ENCODE data around the gene EPS8L1. TPM values are rescaled to one million over a fixed set of nuclear protein-coding genes. Genes with fewer than 3 reads are reported as not detected.

EPS8L1 gene
- total and polyA plus RNA-seq, 2 of the 4 experiments (the other 2 are of a cell fraction) = 0.90 to 2.9 TPM

- H4K91ac ChIP-seq (ENCODE audit: insufficient read depth, low read depth, low read length) = no peak overlapping the region
- peaks cover 7% of the 10 kb centered on the region; the same call in 1 of the 2 replicates for H3K27me3 ChIP-seq (ENCODE audit: control insufficient read depth, insufficient read depth, low read length)
- no peak overlapping the region for H3K23ac ChIP-seq (ENCODE audit: low read depth, low read length)
- peaks cover 34% of the 10 kb centered on the region for H4K20me1 ChIP-seq (ENCODE audit: insufficient read depth, low read length)
- in situ Hi-C loops (cut with MboI; ENCODE audit: low sequenced_read_pairs) = no loop called here
- no TSS peak for BruUV-seq (replicated peaks)
- H2BK5ac ChIP-seq (ENCODE audit: low read depth, low read length, poor library complexity, severe bottlenecking) = no peak overlapping the region
- no peak overlapping the region for H3K18ac ChIP-seq (ENCODE audit: low read depth, low read length)
- no peak overlapping the region for H3K9ac ChIP-seq (ENCODE audit: low read depth, low read length)
- no peak overlapping the region for H2AK5ac ChIP-seq (ENCODE audit: low read depth, low read length)
- no peak overlapping the region for H4K5ac ChIP-seq (ENCODE audit: low read depth, low read length)
- no peak overlapping the region for H2BK15ac ChIP-seq (ENCODE audit: low read depth, low read length)
- ChIA-PET CTCF (no interaction called here), POLR2A (ENCODE audit: unreplicated experiment) (no interaction called here)
- no peak overlapping the region for H3K4me2 ChIP-seq (ENCODE audit: low read depth, low read length)
- no peak overlapping the region for H3K14ac ChIP-seq (replicated peaks; ENCODE audit: low read depth, low read length)
- no peaks in the 10 kb centered on the region for H3K9me3 ChIP-seq (ENCODE audit: control insufficient read depth, insufficient read depth, low read length)
- H3K27ac ChIP-seq (ENCODE audit: insufficient read depth, low read length) = no peak overlapping the region
- no peak overlapping the region for H2BK120ac ChIP-seq (ENCODE audit: low read depth, low read length)
- H4K8ac ChIP-seq (ENCODE audit: low read depth in 2 of 2, low read length in 2 of 2) = no peak overlapping the region
- peak overlapping the region; percentile 78 for H2AK9ac ChIP-seq (replicated peaks; ENCODE audit: low read depth, low read length, poor library complexity)
- peaks cover 6% of the 10 kb centered on the region; the same call in 1 of the 2 replicates for H3K4me1 ChIP-seq (ENCODE audit: control insufficient read depth, insufficient read depth, low read length)
- peaks cover 29% of the 10 kb centered on the region for H3K36me3 ChIP-seq (ENCODE audit: control insufficient read depth, insufficient read depth, low read length)
- no peaks in the 10 kb centered on the region; the same call in 1 of the 2 replicates for H3K9me1 ChIP-seq (ENCODE audit: insufficient read depth, low read length)
- H3K56ac ChIP-seq (ENCODE audit: extremely low read depth, insufficient read depth, low read length) = no peak overlapping the region
- WGBS, 2 experiments (ENCODE audit: extremely low coverage in 2 of 2, insufficient read length in 1 of 2) = 90% methylated on average over 3 of the region's 13 CpGs; no CpG with 5 or more reads in 1 of the 2 experiments
- ATAC-seq (ENCODE audit: low read depth) (no peak), DNase-seq (no peak)
- H3K4ac ChIP-seq (ENCODE audit: low read depth, low read length) = no peak overlapping the region
- H3K79me1 ChIP-seq (ENCODE audit: low read depth in 1 of 2, low read length in 2 of 2) = peaks cover 0 to 12% of the 10 kb centered on the region in 2 experiments; a peak in 2 of 4 replicates
- dilution Hi-C loops (cut with HindIII; ENCODE audit: low sequenced_read_pairs, unreplicated experiment) = no loop called here
- H3K4me3 ChIP-seq (ENCODE audit: insufficient read depth, low read depth, low read length) = no peak overlapping the region
- intact Hi-C loops (cut with micrococcal nuclease) = no loop called here
- TF ChIP-seq NFE2L2 (IDR thresholded peaks at IDR 0.05; ENCODE audit: low read depth, low read length) = no peak
- no peak for TF ChIP-seq MXI1 (IDR thresholded peaks at IDR 0.05; ENCODE audit: borderline replicate concordance, low read depth, low read length)
- no peak for TF ChIP-seq MAZ (IDR thresholded peaks at IDR 0.05; ENCODE audit: borderline replicate concordance, low read depth, low read length)
- no peak for TF ChIP-seq SMC3 (IDR thresholded peaks at IDR 0.05; ENCODE audit: low read depth, low read length)
- no peak for TF ChIP-seq BHLHE40 (IDR thresholded peaks at IDR 0.05; ENCODE audit: low read depth, low read length)
- TF ChIP-seq CTCF (conservative IDR thresholded peaks at IDR 0.05; ENCODE audit: low read depth, low read length) = no peak
- no peak for TF ChIP-seq RCOR1 (IDR thresholded peaks at IDR 0.05; ENCODE audit: insufficient replicate concordance, low read length)
- no peak for TF ChIP-seq MAFK (IDR thresholded peaks at IDR 0.05; ENCODE audit: low read depth, low read length)
- no peak for TF ChIP-seq CEBPB (IDR thresholded peaks at IDR 0.05; ENCODE audit: low read depth, low read length)
- TF ChIP-seq USF2 (IDR thresholded peaks at IDR 0.05; ENCODE audit: low read depth, low read length) = no peak
- no peak overlapping the region for H2AFZ ChIP-seq (replicated peaks; ENCODE audit: low read length, poor library complexity)
- no peak overlapping the region for H2BK20ac ChIP-seq (ENCODE audit: low read depth, low read length)
These were observed 14.9 kb downstream of the EPS8L1 start for GRCh38 chr19:55090564-55090963.
